Right renal pelvis (tissue), 4 donors: Measurements from ENCODE around the gene DYNLRB1. TPM values are rescaled to one million over a fixed set of nuclear protein-coding genes. Genes with fewer than 3 reads are reported as not detected.
"Not testable (repeated sequence)": the region's sequence is repeated elsewhere in the genome, so short reads cannot be mapped to it uniquely, and the experiment has no call there.

Experiments used
- DNase-seq, 4 donors: peaks; one replicate each; pipeline ENCODE4 v3.0.0-alpha.2; 2013; ENCODE audit warnings: low read depth in 4 of 4, low spot score in 3 of 4, missing footprints in 1 of 4
- polyA plus RNA-seq, 4 donors: library from polyadenylated mRNA; unstranded; fragments of 120-200 nt; gene quantifications; one replicate each; pipeline ENCODE4 v1.2.1, GENCODE V29; 2013; ENCODE audit not compliant: insufficient read length in 4 of 4

The DYNLRB1 gene
- polyA plus RNA-seq, 4 donors, result 209 to 237 (median 218) TPM

DNA sequence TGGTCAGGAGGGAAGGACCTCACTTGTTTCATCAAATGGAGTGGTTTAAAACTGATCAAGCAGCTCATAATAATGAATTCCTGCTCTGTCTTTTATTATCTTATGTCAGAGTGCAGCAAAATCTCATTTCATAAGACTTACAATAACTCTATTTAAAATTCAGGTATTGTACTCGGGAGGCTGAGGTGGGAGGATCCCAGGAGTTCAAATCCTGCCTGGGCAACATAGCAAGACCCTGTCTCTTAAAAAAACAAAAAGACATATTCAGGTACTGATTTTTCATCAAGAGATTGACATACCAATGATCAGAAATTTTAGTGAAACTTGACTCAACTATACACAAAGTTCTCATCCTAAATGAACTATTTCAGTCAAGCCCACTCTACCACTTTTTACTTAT lies 5.6 kb upstream of the DYNLRB1 start:
- no peak for DNase-seq

DNA sequence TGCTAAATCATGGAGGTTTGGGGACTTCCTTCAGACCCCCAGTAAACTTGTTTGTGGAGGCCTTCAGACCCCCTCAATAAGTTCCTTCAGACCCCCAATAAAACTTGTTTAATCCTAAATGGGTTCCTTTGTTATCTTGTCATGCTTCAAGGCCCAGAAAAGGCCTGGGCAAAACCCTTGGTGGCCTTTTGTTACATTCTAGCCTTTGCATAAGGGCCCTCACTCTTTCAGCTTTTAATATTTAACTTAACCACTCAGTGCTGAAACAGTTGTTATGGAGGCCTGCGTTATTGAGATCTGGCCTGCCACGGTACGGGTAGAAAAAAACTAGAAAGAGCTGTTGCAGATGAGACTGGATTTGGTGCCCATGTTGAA lies 4.3 kb upstream of the DYNLRB1 start:
- DNase-seq, result peak in 1 of 4 donors; percentile 7

DNA sequence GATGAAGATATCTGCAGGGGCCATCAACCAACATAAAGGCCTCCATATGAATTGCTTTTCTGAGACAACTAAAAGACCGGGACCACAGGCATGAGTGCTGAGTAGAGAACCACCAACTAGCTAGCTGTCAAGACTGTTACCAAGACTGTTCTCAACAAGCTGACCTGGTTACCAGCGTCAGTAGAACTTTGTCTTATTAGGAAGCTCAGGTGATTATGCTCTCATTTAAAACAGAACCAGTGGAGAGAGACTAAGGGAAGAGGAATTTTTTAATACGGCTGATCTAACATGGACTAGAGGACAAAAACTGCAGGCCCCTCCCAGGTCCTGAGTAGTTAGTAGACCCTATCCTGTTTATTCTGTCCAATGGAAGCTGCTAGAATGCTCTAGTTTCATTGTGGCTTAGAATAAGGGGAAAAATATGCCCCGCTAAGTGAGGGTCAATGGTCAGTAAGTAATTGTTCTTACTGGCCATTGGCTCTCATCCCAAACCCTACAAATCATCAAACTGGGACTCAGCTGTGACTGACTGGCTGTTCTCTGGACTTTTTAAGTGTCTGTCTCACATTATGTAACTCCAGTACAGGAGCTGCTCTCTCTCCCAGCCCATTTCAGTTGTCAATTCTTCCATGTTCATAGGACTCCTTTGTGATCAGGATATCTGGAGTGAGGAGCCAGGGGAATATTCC lies 3.8 kb upstream of the DYNLRB1 start:
- no peak for DNase-seq

DNA sequence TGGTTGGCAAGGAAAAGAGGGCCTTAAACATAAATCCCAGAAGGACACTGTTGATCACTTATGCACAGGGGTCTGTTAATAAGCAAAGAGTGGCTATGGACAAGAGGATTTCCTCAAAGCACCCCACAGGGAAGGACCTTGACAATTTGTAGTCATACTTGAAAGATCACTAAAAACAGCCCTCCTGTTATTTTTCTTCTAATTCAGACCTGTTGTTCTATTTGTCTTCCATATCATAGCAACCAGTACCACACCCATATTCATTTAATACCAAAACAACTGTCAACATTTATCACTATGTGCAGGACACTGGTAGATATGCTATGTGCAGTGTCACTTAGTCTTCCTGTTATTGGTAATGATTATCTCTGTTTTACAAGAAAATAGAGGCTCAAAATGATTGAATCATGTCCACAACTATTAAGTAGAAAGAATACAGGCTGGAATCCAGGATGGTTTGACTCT lies 3.2 kb upstream of the DYNLRB1 start:
- DNase-seq, result no peak

DNA sequence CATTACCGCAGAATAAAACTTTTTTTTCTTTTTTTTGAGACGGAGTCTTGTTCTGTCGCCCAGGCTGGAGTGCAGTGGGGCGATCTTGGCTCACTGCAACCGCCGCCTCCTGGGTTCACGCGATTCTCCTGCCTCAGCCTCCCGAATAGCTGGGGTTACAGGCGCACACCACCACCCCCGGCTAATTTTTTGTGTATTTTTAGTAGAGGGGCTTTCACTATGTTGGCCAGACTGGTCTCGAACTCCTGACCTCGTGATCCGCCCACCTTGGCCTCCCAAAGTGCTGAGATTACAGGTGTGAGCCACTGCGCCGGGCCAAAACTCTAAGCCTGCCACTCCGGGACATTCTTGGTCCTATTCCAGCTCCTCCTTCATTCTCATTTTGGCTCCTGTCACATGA lies 2.2 kb upstream of the DYNLRB1 start:
- DNase-seq, result not testable (repeated sequence)

DNA sequence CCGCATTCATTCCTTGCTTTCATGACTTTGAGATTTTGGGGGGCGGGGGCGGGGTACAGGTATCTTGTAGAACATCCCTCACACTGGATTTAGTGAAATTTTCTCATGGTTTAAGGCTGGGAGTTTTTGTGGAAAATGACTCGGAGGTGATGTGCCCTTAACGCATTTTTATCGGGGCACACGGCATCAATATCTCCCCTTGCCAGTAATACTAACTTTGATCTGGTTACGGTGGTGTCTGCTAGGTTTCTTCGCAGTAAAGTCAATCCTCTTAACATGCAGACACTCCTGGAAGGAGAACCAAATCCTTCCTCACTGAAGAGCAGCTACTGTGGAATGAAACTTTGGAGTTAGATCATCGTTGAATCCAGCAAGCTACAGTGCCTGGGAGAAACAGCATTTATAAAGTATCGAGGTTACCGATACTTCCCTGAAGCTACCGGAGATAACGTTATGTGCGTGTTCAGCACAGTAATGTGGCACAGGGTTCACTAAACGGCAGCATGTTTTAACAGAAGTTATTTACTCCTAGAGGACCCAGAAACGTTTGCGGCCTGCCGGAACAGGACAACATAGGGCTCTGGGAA lies 1.2 kb upstream of the DYNLRB1 start:
- no peak for DNase-seq

DNA sequence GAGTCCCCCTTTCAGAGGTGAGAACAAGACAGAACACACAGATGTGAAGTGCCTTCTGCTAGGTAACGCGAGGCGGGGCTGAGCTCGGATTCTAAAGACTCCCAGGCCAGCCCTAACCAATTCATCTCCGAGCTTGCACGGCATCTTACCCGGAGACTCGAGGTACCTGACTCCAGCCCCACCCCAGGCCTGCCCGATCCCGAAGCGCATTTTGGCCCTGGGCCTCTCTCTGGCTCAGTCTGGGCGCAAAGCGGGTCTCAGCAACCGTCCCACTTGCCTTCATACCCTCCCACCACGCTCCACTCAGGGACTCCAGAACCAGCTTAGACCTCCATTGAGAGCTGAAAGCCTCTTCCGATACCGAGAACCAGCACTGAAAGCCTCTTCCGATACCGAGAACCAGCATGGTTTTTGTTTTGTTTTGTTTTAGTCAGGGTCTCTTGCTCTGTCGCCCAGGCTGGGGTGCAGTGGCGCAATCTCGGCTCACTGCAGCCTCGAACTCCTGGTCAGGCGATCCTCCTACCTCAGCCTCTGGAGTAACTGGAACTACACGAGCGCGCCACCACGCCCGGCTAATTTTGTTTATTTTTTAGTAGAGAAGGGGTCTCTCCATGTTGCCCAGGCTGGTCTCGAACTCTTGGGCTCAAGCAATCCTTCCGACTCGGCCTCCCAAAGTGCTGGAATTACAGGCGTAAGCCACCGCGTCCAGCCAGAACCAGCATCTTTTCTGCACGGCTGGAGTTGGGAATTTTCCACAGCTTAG lies 557 bp upstream of the DYNLRB1 start:
- DNase-seq, result peak in 2 of 4 donors; percentile 30 to 51

DNA sequence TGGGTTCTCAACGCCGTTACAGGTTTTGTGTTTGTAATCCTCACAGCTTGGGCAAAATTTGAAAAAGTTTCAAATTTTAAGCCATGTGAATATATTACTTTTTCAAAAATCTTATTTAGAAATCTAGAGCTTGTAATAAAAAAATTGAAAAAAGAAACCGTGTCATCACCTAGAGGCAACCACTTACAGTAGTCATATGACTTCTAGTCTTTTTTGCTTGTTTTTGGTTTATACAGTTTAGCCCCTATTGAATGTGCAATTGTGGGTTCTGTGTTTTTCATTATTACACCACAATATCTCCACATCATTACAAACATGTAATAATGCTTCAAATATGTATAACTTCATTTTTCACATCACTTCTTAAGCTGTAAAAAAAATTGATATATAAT lies 888 bp downstream of the DYNLRB1 start:
- DNase-seq, result peak in 1 of 4 donors; percentile 8

DNA sequence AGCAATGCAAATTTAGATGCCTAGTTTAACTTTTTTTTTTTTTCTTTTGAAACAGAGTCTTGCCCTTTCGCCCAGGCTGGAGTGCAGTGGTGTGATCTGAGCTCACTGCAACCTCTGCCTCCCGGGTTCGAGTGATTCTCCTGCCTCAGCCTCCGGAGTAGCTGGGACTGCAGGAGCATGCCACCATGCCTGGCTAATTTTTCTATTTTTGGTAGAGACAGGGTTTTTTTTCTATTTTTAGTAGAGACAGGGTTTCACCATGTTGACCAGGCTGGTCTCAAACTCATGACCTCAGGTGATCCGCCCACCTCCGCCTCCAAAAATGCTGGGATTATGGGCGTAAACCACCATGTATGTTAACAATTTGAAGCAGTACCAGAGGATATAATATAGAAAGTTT lies 2.6 kb downstream of the DYNLRB1 start:
- not testable (repeated sequence) for DNase-seq

DNA sequence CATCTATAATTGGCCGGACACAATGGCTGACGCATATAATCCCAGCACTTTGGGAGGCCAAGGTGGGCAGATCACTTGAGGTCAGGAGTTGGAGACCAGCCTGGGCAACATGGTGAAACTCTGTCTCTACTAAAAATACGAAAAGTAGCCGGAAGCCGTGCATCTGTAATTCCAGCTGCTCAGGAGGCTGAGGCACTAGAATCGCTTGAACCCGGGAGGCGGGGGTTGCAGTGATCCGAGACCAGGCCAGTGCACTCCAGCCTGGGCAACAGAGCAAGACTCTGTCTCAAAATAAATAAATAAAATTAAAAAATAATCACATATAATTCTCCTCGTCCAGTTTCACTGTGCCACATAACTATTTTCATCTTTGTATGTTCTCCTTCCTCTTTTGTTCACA lies 3.6 kb downstream of the DYNLRB1 start:
- not testable (repeated sequence) for DNase-seq

DNA sequence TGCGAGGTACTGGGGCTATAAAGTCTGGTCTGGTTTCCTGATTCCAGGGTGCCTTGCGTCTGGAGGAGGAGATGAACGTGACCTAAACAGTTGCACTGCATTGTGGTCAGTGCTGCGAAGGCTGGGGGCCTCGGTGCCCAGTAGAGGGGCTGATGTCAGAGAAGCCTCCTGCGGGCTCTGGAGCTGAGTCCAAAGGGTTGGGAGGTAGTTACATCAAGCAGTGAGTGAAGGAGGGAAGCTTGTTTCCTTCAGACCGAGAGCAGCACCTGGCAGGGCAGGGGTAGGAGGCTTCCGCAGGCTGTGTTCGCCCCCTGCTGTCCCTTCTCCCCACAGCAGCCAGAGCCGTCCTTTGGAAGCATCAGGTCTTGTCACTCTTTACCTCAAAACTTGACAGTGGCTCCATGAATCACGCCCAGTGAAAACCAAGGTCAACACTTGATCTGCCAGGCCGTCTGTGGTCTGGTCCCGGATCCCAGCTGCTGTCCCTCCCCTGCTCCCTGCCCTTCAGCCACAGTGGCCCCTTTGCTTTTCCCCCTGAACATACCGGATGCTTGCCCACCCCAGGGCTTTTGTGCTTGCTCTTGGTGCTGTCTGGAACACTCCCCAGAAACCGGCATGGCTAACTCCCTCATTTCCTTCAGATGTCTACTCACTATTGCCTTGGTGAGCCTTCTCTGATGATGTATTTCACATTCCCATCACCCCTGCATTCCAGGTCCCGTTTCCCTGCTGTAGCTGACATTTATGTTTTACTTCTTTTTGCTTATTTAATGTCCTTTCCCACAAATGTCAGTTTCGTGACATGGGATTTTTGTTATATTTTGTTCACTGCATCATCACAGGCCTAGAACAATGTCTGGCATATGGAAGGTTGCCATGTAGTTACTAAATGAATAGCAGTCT lies 7.0 kb downstream of the DYNLRB1 start:
- no peak for DNase-seq

DNA sequence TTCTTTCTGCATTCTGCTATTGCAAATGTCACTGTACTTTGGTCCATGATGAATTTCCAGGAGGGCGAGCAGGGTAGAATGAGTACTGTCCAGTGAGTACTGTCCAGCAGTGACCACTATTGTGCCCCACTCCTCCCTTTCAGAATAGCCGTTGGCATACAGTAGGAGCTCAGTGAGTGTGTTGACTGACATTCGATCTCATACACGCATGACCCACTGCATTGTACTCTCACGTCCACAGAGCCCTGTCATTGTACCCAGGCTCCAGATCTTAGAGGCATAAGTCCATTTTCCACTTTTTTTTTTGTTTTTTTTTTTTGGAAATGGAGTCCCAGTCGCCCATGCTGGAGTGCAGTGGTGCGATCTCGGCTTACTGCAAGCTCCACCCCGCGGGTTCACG lies 8.2 kb downstream of the DYNLRB1 start:
- DNase-seq, result no peak

DNA sequence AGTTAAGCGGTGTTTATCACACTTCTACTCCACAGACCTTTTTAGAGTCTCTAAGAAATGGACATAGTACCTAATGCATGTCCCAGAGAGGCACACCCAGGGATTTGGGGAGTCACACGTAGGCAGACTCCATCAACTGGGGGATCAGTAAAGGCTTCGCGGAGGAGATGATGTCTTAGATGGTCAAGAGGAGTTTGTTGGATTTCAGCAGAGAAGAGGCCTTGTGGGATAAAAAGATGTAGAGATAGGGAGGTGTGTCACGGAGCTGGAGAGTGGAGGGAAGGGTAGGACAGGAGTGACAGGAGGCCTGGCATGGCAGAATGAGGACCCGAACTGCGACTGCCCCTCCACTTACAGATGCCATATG lies 9.1 kb downstream of the DYNLRB1 start:
- DNase-seq, result no peak

DNA sequence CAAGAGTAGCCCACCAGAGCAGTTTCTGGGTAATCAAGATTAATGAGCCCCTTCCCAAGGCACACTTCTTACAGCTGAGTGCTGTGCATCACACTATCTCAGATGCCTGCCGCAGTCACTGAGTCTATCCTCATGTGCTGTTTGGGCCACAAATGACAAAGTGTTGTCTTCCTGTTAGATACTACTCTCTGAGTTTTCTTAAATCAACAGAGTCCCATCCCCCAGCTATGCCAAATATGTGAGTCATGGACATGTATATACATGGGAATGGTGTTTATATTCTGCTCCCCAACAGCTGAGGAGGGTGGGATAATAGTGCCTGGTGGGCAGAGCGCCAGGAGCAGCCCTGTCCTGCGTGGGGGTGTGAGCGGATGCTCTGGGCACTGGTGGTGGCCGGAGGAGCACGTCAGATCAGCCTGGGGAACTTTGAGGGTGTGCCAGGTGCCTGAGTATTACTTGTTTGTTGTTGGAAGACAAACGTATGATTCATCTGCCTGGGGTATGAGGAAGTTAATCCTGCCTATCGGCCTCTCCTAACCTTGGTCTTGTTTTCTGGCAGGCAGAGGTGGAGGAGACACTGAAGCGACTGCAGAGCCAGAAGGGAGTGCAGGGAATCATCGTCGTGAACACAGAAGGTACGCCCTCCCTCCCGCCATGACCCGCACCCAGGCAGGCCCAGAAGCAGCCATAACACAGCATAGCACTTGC lies 9.6 kb downstream of the DYNLRB1 start:
- no peak for DNase-seq

DNA sequence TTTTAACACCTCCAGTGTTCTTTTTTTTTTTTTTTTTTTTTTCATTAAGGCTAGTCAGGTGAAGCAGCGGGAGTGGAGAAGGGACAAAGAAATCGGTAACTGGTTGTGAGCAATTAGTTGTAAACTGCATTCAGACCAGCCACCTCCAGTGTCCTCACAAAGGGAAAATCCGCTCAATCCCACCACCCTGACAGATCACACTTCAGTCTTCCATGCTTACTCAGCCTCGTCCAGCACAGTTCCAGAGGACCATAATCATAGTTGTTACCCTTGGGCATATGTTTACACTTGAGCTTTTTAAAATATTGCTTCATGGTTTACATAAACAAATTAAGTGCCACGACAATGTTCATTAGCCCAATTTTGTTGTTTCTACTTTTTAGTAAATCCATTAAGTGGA lies 10.2 kb downstream of the DYNLRB1 start:
- DNase-seq, result no peak

DNA sequence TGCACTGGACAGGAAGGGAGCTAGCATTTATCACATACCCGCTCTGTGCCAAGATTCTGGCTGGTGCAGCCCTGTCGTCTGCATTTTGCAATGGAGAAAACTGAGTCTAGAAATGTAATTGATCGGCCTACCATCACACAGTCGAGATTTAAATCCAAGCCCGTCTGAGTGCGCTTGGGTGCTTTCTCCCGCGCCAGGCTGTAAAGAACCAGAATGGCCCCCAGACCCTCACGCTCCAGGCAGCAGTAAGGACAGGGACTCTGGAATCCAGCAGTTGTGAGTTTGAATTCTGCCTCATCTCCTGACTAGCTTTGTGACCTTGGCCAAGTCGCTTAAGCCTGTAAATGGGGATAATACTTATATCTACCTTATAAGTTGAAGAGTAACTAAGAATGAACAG lies 10.8 kb downstream of the DYNLRB1 start:
- no peak for DNase-seq

DNA sequence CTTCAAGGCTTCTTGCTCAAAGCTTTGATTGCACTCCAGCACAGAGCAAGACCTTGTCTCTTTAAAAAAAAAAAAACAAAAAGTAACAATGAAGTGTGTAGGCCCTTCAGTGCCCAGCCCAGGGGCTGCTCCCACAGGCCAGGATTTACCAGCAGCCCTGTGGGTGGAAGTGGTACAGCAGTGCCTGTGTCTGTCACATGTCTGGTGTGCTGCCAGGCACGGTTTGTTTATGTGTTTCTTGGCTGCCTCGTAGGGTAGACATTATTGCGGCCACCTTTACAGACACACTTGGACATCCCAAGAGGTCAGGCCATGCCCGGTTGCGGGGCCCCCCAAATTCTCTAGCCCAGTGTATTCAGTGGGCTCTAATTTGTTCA lies 12.7 kb downstream of the DYNLRB1 start:
- no peak for DNase-seq

DNA sequence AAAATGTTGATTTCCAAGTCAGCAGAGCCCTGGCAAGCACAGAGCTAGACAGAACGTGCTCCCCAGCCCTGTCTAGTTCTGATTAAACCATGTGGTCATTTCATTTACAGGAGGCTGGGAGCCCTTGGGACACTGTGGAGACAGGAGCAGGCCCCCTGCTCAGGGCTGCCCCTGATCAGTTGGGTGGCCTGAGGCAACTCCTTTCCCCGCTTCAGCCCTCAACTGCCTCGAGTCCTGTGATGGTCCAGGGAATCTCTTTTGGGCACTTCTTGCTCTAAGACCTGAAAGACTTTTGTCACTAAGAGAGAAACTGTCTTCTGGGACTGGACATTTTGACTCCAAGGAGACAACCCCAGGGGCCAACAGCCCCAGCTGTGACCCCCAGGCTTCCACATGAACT lies 13.5 kb downstream of the DYNLRB1 start:
- DNase-seq, result no peak

DNA sequence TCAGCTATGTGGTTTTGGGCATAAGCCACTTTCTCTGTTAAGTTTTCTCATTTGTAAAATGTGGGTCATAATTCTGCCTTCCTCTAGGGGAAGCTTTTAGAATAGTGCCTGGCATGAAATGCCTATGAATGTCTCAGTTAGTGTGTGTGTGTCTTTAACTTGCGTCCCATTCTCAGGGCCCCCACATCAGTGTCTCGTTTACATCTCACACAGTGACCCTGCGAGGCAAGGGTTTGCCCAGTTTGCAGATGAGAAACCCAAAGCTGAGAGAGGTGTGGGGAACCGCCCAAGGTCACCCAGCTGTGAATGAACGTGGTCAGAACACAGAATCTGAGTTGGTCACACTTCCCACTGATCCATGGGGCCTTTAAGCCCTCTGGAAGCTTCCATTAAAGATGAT lies 14.1 kb downstream of the DYNLRB1 start:
- no peak for DNase-seq

DNA sequence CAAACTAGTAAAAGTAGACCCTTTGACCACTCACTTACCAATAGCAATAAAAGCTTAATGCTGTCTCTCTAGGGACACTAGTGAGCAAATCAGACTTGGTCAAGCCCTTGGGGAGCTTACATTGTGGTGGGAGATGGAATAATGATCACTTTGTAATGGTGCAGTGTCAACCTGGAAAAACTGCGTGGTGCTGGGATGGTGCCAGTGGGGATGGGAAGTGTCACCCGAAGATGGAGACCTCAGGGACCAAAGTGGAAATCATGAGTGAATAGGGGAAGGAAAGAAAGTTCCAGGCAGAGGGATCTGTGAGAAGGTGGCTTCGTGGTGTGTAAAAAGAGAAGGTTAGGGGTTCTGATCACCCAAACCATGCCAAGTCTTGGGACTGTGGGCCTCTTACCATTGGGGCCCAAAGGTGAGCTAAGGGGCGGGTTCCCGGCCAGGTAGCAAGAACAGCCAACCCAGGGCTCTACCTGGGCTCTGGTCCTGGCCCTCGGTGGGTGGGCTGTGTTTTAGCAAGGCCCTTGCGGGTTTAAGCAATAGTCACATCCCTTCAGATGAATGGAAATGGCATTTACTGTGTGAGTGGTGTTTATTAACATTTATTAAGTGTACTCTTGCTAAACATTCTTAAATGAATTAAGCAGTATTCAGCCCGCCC lies 15.5 kb downstream of the DYNLRB1 start:
- no peak for DNase-seq
